Astrocyte (in vitro differentiated cells and primary cell): ENCODE results near the gene FLRT1. TPM values are rescaled to one million over a fixed set of nuclear protein-coding genes. Genes with fewer than 3 reads are reported as not detected.

ENCODE experiments used
- DNase-seq: peaks from one replicate; pipeline ENCODE4 v3.0.0-alpha.2; 2010; ENCODE audit warnings: low read depth
- FAIRE-seq: peaks from 2 replicates; lab custom pipeline; 2011; peaks lifted over from hg19 to GRCh38; lab: Jason Lieb, UNC
- H2AFZ ChIP-seq: 2 replicates; pipeline ENCODE4 v1.6.0; 2012; ENCODE audit warnings: low read depth, low read length, inconsistent platforms
- H3K27ac ChIP-seq: 2 replicates; pipeline ENCODE4 v1.5.1; 2011; ENCODE audit warnings: low read depth, low read length, inconsistent platforms
- H3K27me3 ChIP-seq: 2 replicates; pipeline ENCODE4 v1.6.0; 2011; ENCODE audit warnings: low read length, inconsistent platforms; ENCODE audit not compliant: insufficient read depth
- H3K36me3 ChIP-seq: 2 replicates; pipeline ENCODE4 v1.5.1; 2011; ENCODE audit warnings: low read length, inconsistent platforms; ENCODE audit not compliant: insufficient read depth
- H3K4me1 ChIP-seq: 2 replicates; pipeline ENCODE4 v1.5.1; 2011; ENCODE audit warnings: low read length, inconsistent platforms; ENCODE audit not compliant: insufficient read depth
- H3K4me2 ChIP-seq: 2 replicates; pipeline ENCODE4 v1.6.0; 2012; ENCODE audit warnings: low read length, inconsistent platforms
- H3K4me3 ChIP-seq: 2 replicates; pipeline ENCODE4 v1.5.1; 2011; ENCODE audit warnings: low read depth, mild to moderate bottlenecking, low read length, inconsistent platforms; ENCODE audit not compliant: insufficient read depth
- H3K79me2 ChIP-seq: 2 replicates; pipeline ENCODE4 v1.6.0; 2012; ENCODE audit warnings: mild to moderate bottlenecking, low read length, inconsistent platforms; ENCODE audit not compliant: insufficient read depth
- H3K9ac ChIP-seq: 2 replicates; pipeline ENCODE4 v1.6.0; 2012; ENCODE audit warnings: mild to moderate bottlenecking, low read length, inconsistent platforms
- H3K9me3 ChIP-seq: 2 replicates; pipeline ENCODE4 v1.5.1; 2012; ENCODE audit warnings: low read depth, mild to moderate bottlenecking, low read length, inconsistent platforms; ENCODE audit not compliant: insufficient read depth
- H4K20me1 ChIP-seq: 2 replicates; pipeline ENCODE4 v1.6.0; 2012; ENCODE audit warnings: low read length, inconsistent platforms; ENCODE audit not compliant: insufficient read depth
- H3K27ac Mint-ChIP-seq: one replicate; pipeline ENCODE4 v1.8.0; 2021; ENCODE audit warnings: mild to moderate bottlenecking, mixed read lengths; ENCODE audit not compliant: unreplicated experiment
- H3K27me3 Mint-ChIP-seq: one replicate; pipeline ENCODE4 v1.8.0; 2021; ENCODE audit warnings: low read depth, mixed read lengths; ENCODE audit not compliant: unreplicated experiment
- H3K36me3 Mint-ChIP-seq: one replicate; pipeline ENCODE4 v1.8.0; 2021; ENCODE audit warnings: low read depth, mixed read lengths; ENCODE audit not compliant: unreplicated experiment
- H3K4me1 Mint-ChIP-seq: one replicate; pipeline ENCODE4 v1.8.0; 2021; ENCODE audit warnings: low read depth, mixed read lengths; ENCODE audit not compliant: unreplicated experiment
- H3K4me3 Mint-ChIP-seq: one replicate; pipeline ENCODE4 v1.8.0; 2021; ENCODE audit warnings: mild to moderate bottlenecking, moderate library complexity, mixed read lengths; ENCODE audit not compliant: unreplicated experiment
- H3K9me3 Mint-ChIP-seq: one replicate; pipeline ENCODE4 v1.8.0; 2021; ENCODE audit warnings: mild to moderate bottlenecking, mixed read lengths; ENCODE audit not compliant: unreplicated experiment
- CTCF ChIP-seq: IDR thresholded peaks from 2 replicates; pipeline ENCODE4 v1.5.1; 2011; ENCODE audit warnings: low read depth, mild to moderate bottlenecking, inconsistent platforms, low read length, moderate library complexity; ENCODE audit not compliant: insufficient read depth
- EZH2 ChIP-seq: IDR thresholded peaks from 2 replicates; pipeline ENCODE4 v1.6.1; 2012; ENCODE audit warnings: mild to moderate bottlenecking, low read length, inconsistent platforms; ENCODE audit not compliant: insufficient read depth
- total RNA-seq: library from RNA; stranded (reverse); gene quantifications from 2 replicates; pipeline ENCODE4 v1.2.1, GENCODE V29; 2021

FLRT1 gene
- total RNA-seq, 1 donor from 2014 or later, result 0.20 TPM

DNA sequence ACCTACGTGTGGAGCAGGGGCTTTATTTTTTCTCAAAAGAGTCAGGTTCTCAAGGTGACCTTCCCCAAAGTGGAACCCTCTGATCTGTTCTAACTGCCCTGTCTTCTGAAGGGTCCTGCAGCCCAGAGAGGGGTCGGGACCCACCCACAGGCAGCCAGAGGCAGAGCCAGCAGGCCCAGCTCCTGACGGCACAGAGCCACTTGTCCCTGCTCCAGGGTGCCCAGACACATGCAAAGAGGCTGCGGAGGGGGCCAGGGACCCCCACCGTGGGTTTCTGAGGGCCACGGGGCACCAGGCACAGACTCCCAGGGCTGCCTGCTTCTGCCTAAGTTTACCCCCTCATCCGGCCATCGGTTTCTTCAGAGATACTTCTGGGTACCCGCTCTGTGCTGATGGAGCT is 37.1 kb downstream of the FLRT1 start:
- Histone ChIP-seq H3K4me1 (no peaks in the 10 kb centered on the region), H4K20me1 (peaks cover 21% of the 10 kb centered on the region), H3K27ac (no peak overlapping the region), H3K36me3 (no peaks in the 10 kb centered on the region), H3K4me3 (no peak overlapping the region), H2AFZ (no peak overlapping the region), H3K9ac (no peak overlapping the region), H3K4me2 (no peak overlapping the region), H3K27me3 (peaks cover 7% of the 10 kb centered on the region), H3K9me3 (peaks cover 3% of the 10 kb centered on the region), H3K79me2 (no peaks in the 10 kb centered on the region)
- no peak overlapping the region for H3K27ac Mint-ChIP-seq
- TF ChIP-seq EZH2, result no peak
- no peaks in the 10 kb centered on the region for H3K4me1 Mint-ChIP-seq
- FAIRE-seq, result no peak
- H3K27me3 Mint-ChIP-seq, result peaks cover 52% of the 10 kb centered on the region
- H3K36me3 Mint-ChIP-seq, result no peaks in the 10 kb centered on the region
- no peak overlapping the region for H3K4me3 Mint-ChIP-seq
- no peak for DNase-seq
- no peaks in the 10 kb centered on the region for H3K9me3 Mint-ChIP-seq

GRCh38 chr11:64073542-64073941 is 37.8 kb downstream of the FLRT1 start:
- no peak overlapping the region for H3K4me3 Mint-ChIP-seq
- TF ChIP-seq EZH2 (no peak), CTCF (no peak)
- H3K36me3 ChIP-seq, result no peaks in the 10 kb centered on the region
- no peaks in the 10 kb centered on the region for H3K9me3 Mint-ChIP-seq
- H3K27ac Mint-ChIP-seq, result no peak overlapping the region
- no peak overlapping the region for H3K27ac ChIP-seq
- peaks cover 22% of the 10 kb centered on the region for H4K20me1 ChIP-seq
- no peaks in the 10 kb centered on the region for H3K4me1 Mint-ChIP-seq
- H2AFZ ChIP-seq, result no peak overlapping the region
- peaks cover 51% of the 10 kb centered on the region for H3K27me3 Mint-ChIP-seq
- no peaks in the 10 kb centered on the region for H3K79me2 ChIP-seq
- no peak overlapping the region for H3K9ac ChIP-seq
- no peaks in the 10 kb centered on the region for H3K36me3 Mint-ChIP-seq
- no peak for FAIRE-seq
- peaks cover 3% of the 10 kb centered on the region for H3K9me3 ChIP-seq
- no peak for DNase-seq
- peaks cover 11% of the 10 kb centered on the region for H3K27me3 ChIP-seq
- no peak overlapping the region for H3K4me3 ChIP-seq
- H3K4me1 ChIP-seq, result no peaks in the 10 kb centered on the region
- no peak overlapping the region for H3K4me2 ChIP-seq

DNA sequence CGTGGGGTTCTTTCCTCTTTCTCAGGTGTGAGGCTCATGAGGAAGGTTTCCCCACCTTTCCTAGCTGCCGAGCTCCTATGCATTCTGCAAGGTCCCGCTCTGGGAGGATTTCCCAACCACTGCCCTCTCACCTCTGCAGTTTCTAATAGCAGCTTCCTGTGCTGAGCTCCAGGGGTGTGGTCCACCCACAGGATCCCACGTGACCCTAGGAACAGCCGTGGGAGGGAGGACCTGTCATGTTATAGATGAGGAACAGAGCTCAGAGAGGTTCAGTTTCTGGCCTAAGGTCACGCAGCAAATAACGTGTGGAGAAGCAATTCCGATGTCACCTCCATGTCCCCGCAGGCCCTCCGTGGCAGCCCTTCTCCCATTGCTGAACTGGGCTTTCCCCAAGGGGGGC is 38.5 kb downstream of the FLRT1 start:
- Mint-ChIP-seq H3K4me1 (no peaks in the 10 kb centered on the region), H3K27me3 (peaks cover 55% of the 10 kb centered on the region), H3K4me3 (no peak overlapping the region), H3K36me3 (no peaks in the 10 kb centered on the region), H3K9me3 (no peaks in the 10 kb centered on the region), H3K27ac (no peak overlapping the region)
- Histone ChIP-seq H3K4me1 (no peaks in the 10 kb centered on the region), H3K27me3 (peaks cover 11% of the 10 kb centered on the region), H3K27ac (no peak overlapping the region), H3K79me2 (no peaks in the 10 kb centered on the region), H3K4me2 (no peak overlapping the region), H3K9me3 (peaks cover 1% of the 10 kb centered on the region), H3K4me3 (no peak overlapping the region), H2AFZ (no peak overlapping the region), H3K36me3 (no peaks in the 10 kb centered on the region), H3K9ac (no peak overlapping the region), H4K20me1 (peaks cover 25% of the 10 kb centered on the region)
- FAIRE-seq (no peak), DNase-seq (no peak)
- TF ChIP-seq CTCF (no peak), EZH2 (no peak)
